Aorta (tissue), 5 donors: ENCODE results near the gene HMGXB4. TPM values are rescaled to one million over a fixed set of nuclear protein-coding genes. Genes with fewer than 3 reads are reported as not detected.

ENCODE experiments used
- ATAC-seq: fragments of 200-7000 bp; cut with Tn5 transposase; one replicate; pipeline ENCODE4 v1.9.1; 2022; ENCODE audit warnings: moderate library complexity; ENCODE audit not compliant: low FRiP score
- DNase-seq, 2 donors: peaks; one replicate each; pipeline ENCODE4 v3.0.0-alpha.2; 2020
- H3K27ac ChIP-seq, 2 donors: one replicate each; pipeline ENCODE4 v1.5.1; 2013; ENCODE audit warnings: low read length in 2 of 2, mild to moderate bottlenecking in 2 of 2, moderate library complexity in 2 of 2, control low read depth in 1 of 2, inconsistent platforms in 1 of 2, low read depth in 1 of 2
- H3K27me3 ChIP-seq, 2 donors: one replicate each; pipeline ENCODE4 v1.6.1; 2013; ENCODE audit warnings: control low read depth in 1 of 2, low read length in 1 of 2, mild to moderate bottlenecking in 1 of 2, moderate library complexity in 1 of 2; ENCODE audit not compliant: insufficient read depth in 2 of 2, control insufficient read depth in 1 of 2
- H3K36me3 ChIP-seq, 2 donors: one replicate each; pipeline ENCODE4 v1.6.1; 2013; ENCODE audit warnings: control low read depth in 1 of 2, low read length in 1 of 2, mild to moderate bottlenecking in 1 of 2; ENCODE audit not compliant: insufficient read depth in 2 of 2, control insufficient read depth in 1 of 2
- H3K4me1 ChIP-seq, 2 donors: one replicate each; pipeline ENCODE4 v1.6.1; 2013; ENCODE audit warnings: low read length in 2 of 2, control low read depth in 1 of 2, mild to moderate bottlenecking in 1 of 2, moderate library complexity in 1 of 2; ENCODE audit not compliant: insufficient read depth in 2 of 2, control insufficient read depth in 1 of 2
- H3K4me3 ChIP-seq, 2 donors: one replicate each; pipeline ENCODE4 v1.5.1; 2013; ENCODE audit warnings: low read length in 2 of 2, control low read depth in 1 of 2, mild to moderate bottlenecking in 1 of 2
- H3K9me3 ChIP-seq: one replicate; pipeline ENCODE4 v1.6.1; 2013; ENCODE audit warnings: mild to moderate bottlenecking, low read length; ENCODE audit not compliant: control insufficient read depth
- WGBS, 2 donors: extraction: QIAGEN DNeasy Blood & Tissue Kit; methylation state at CpG; one replicate each; pipeline ENCODE4 v1.1.7; 2013; 5-methylcytosine and 5-hydroxymethylcytosine counted together
- intact Hi-C, 2 donors: fragments of 100-400 bp; cut with DNase I; formaldehyde crosslinking; loops; one replicate each; pipeline versions ENCODE4 v1.14.2 to v1.15.0; 2022
- polyA plus RNA-seq, 2 donors: library from polyadenylated mRNA; stranded (reverse); fragments of 200-250 nt; gene quantifications; one replicate each; pipeline ENCODE4 v1.2.3, GENCODE V29; 2013
- total RNA-seq, 2 donors: library from RNA; stranded (reverse); fragmentation: NEBNext Ultra II Directional; extraction: Animal tissue kit (Norgen Biotek cat#: 25700); gene quantifications; one replicate each; pipeline ENCODE4 v1.2.1, GENCODE V29; 2021
- donor health status: healthy with polysubstance abuse.
- donor health status: Bipolar disorder and iron deficiency.
- donor health status: DM: no; HTN: no; CAD: no.
- donor health status: DM: no; HTN: no; CAD: no.
- donor health status: DM: yes; HTN: yes; CAD: no.

The HMGXB4 gene
- total and polyA plus RNA-seq, 4 donors, result 7.5 to 16.0 (median 12.3) TPM

- Histone ChIP-seq H3K9me3 (no peaks in the 10 kb centered on the region), H3K4me3 (no peak overlapping the region), H3K27me3 (no peaks in the 10 kb centered on the region), H3K36me3 (peaks cover 0 to 12% of the 10 kb centered on the region in 2 donors), H3K27ac (no peak overlapping the region), H3K4me1 (no peaks in the 10 kb centered on the region)
- DNase-seq (no peak), ATAC-seq (no peak)
- intact Hi-C loops, result no loop called here
- 90 to 91% methylated on average over 5 of the region's 5 CpGs for WGBS, 2 donors
Observed at GRCh38 chr22:35325209-35325608, 67.9 kb downstream of the HMGXB4 start.

- Histone ChIP-seq H3K27ac (no peak overlapping the region), H3K4me1 (no peaks in the 10 kb centered on the region), H3K27me3 (no peaks in the 10 kb centered on the region), H3K4me3 (no peak overlapping the region), H3K9me3 (no peaks in the 10 kb centered on the region), H3K36me3 (peaks cover 0 to 14% of the 10 kb centered on the region in 2 donors)
- intact Hi-C loops, result no loop called here
- peak; percentile 21 for ATAC-seq
- 95% methylated on average over 17 of the region's 17 CpGs for WGBS, 2 donors
- peak in 1 of 2 donors; percentile 45 for DNase-seq
Observed at GRCh38 chr22:35326854-35327562, 69.7 kb downstream of the HMGXB4 start.

GRCh38 chr22:35327690-35328471 is 70.6 kb downstream of the HMGXB4 start:
- H3K4me1 ChIP-seq, result no peaks in the 10 kb centered on the region
- WGBS, 2 donors, result 94 to 95% methylated on average over 21 of the region's 21 CpGs
- intact Hi-C loops, result no loop called here

GRCh38 chr22:35328472-35328885 is 71.2 kb downstream of the HMGXB4 start:
- H3K4me3 ChIP-seq, result no peak overlapping the region
- H3K9me3 ChIP-seq, result no peaks in the 10 kb centered on the region
- ATAC-seq (no peak), DNase-seq (peak in 1 of 2 donors; percentile 76)
- no peaks in the 10 kb centered on the region for H3K4me1 ChIP-seq
- H3K36me3 ChIP-seq, result peaks cover 0 to 16% of the 10 kb centered on the region in 2 donors
- no peak overlapping the region for H3K27ac ChIP-seq
- no peaks in the 10 kb centered on the region for H3K27me3 ChIP-seq
- intact Hi-C loops, result no loop called here
- 66 to 76% methylated on average over 15 of the region's 15 CpGs for WGBS, 2 donors

More at GRCh38 chr22:35327690-35328471, 70.6 kb downstream of the HMGXB4 start:
- ATAC-seq (no peak), DNase-seq (peak in 1 of 2 donors; percentile 61)
- H3K27me3 ChIP-seq, result no peaks in the 10 kb centered on the region
- no peaks in the 10 kb centered on the region for H3K9me3 ChIP-seq
- H3K27ac ChIP-seq, result no peak overlapping the region
- H3K36me3 ChIP-seq, result peaks cover 0 to 14% of the 10 kb centered on the region in 2 donors
- no peak overlapping the region for H3K4me3 ChIP-seq

GRCh38 chr22:35329114-35329847 is 72.0 kb downstream of the HMGXB4 start:
- DNase-seq (no peak), ATAC-seq (no peak)
- Histone ChIP-seq H3K9me3 (no peaks in the 10 kb centered on the region), H3K27me3 (no peaks in the 10 kb centered on the region), H3K4me3 (no peak overlapping the region), H3K4me1 (no peaks in the 10 kb centered on the region), H3K36me3 (peaks cover 0 to 19% of the 10 kb centered on the region in 2 donors), H3K27ac (no peak overlapping the region)
- intact Hi-C loops, result no loop called here
- WGBS, 2 donors, result 77 to 79% methylated on average over 12 of the region's 12 CpGs

GRCh38 chr22:35330258-35330861 is 73.1 kb downstream of the HMGXB4 start:
- WGBS, 2 donors, result 72 to 77% methylated on average over 16 of the region's 16 CpGs
- DNase-seq (peak; percentile 65 to 91), ATAC-seq (no peak)
- no peaks in the 10 kb centered on the region for H3K9me3 ChIP-seq
- H3K27me3 ChIP-seq, result no peaks in the 10 kb centered on the region
- peaks cover 0 to 21% of the 10 kb centered on the region in 2 donors for H3K36me3 ChIP-seq
- intact Hi-C loops, result no loop called here
- H3K4me3 ChIP-seq, result no peak overlapping the region
- no peaks in the 10 kb centered on the region for H3K4me1 ChIP-seq
- H3K27ac ChIP-seq, result no peak overlapping the region

- H3K4me3 ChIP-seq, result no peak overlapping the region
- ATAC-seq (no peak), DNase-seq (no peak)
- no peaks in the 10 kb centered on the region for H3K4me1 ChIP-seq
- intact Hi-C loops, result no loop called here
- no peak overlapping the region for H3K27ac ChIP-seq
- H3K36me3 ChIP-seq, result peaks cover 0 to 25% of the 10 kb centered on the region in 2 donors
- no peaks in the 10 kb centered on the region for H3K9me3 ChIP-seq
- no peaks in the 10 kb centered on the region for H3K27me3 ChIP-seq
- 83% methylated on average over 6 of the region's 6 CpGs for WGBS, 2 donors
Observed at GRCh38 chr22:35332278-35332677, 75.0 kb downstream of the HMGXB4 start.

- Histone ChIP-seq H3K9me3 (no peaks in the 10 kb centered on the region), H3K27me3 (no peaks in the 10 kb centered on the region), H3K36me3 (peaks cover 0 to 21% of the 10 kb centered on the region in 2 donors), H3K27ac (no peak overlapping the region), H3K4me3 (no peak overlapping the region), H3K4me1 (no peaks in the 10 kb centered on the region)
- DNase-seq, result no peak
- no peak for ATAC-seq
- WGBS, 2 donors, result 94 to 96% methylated on average over 7 of the region's 7 CpGs
- intact Hi-C loops, result no loop called here
Observed at GRCh38 chr22:35333220-35333619, 75.9 kb downstream of the HMGXB4 start.
